ENCODE measurements around the gene ATP1A3. TPM values are rescaled to one million over a fixed set of nuclear protein-coding genes. Genes with fewer than 3 reads are reported as not detected.

Gene ATP1A3
- total and polyA plus RNA-seq, 2 of the 13 experiments (the other 11 are each of a cell fraction or from before 2014, with no cell fraction given), result 0.01 to 0.04 TPM

GRCh38 chr19:41990615-41991014 is 3.4 kb downstream of the ATP1A3 start:
- no peaks in the 10 kb centered on the region for H3K79me2 ChIP-seq (ENCODE audit: insufficient read depth, low read length)
- WGBS (ENCODE audit: low lambda C conversion rate), result 37% methylated on average over 2 of the region's 2 CpGs
- ChIA-PET POLR2A (no interaction called here), CTCF (ENCODE audit: low intra/inter-chr PET ratio, low total read pairs) (no interaction called here)
- FAIRE-seq (no peak), ATAC-seq (no peak), DNase-seq (ENCODE audit: low spot score) (no peak)
- H3K36me3 ChIP-seq (replicated peaks in 1 of 2; ENCODE audit: control insufficient read depth in 1 of 2, insufficient read depth in 2 of 2, low read length in 2 of 2), result no peaks in the 10 kb centered on the region
- no peaks in the 10 kb centered on the region for H4K20me1 ChIP-seq (ENCODE audit: insufficient read depth, low read length)
- H3K4me2 ChIP-seq (ENCODE audit: low read depth, low read length), result no peak overlapping the region
- no peak overlapping the region for H2AFZ ChIP-seq (ENCODE audit: low read length)
- no peak overlapping the region for H3K27ac ChIP-seq (ENCODE audit: extremely low read length, insufficient read depth, low read length)
- BruUV-seq (replicated peaks), result no TSS peak
- in situ Hi-C loops (cut with HindIII; ENCODE audit: extremely low pct_ligation_motif_present, low pct_unique_long_range_greater_than_20kb) (no loop called here), intact Hi-C loops (cut with micrococcal nuclease; ENCODE audit: unreplicated experiment) (no loop called here)
- H3K9ac ChIP-seq (ENCODE audit: insufficient read depth, low read depth, low read length), result no peak overlapping the region
- H3K27me3 ChIP-seq (ENCODE audit: control insufficient read depth in 1 of 2, insufficient read depth in 2 of 2, low read length in 2 of 2), result peaks cover 8 to 52% of the 10 kb centered on the region in 2 experiments; a peak in 4 of 5 replicates
- no peak overlapping the region for H3K4me3 ChIP-seq (replicated peaks in 1 of 3; ENCODE audit: insufficient read depth in 1 of 3, low read depth in 2 of 3, low read length in 3 of 3)
- TF ChIP-seq HIC2 (CRISPR knock-in tag; IDR thresholded peaks at IDR 0.05; ENCODE audit: low read depth), result no peak
- TF ChIP-seq ZNF101 (CRISPR knock-in tag; IDR thresholded peaks at IDR 0.05; ENCODE audit: borderline replicate concordance, low read depth), result no peak
- no peak for TF ChIP-seq ZNF792 (CRISPR knock-in tag; IDR thresholded peaks at IDR 0.05)
- no peak for TF ChIP-seq ZNF512 (CRISPR knock-in tag; IDR thresholded peaks at IDR 0.05)
- no peak for TF ChIP-seq MLX (CRISPR knock-in tag; IDR thresholded peaks at IDR 0.05)
- TF ChIP-seq YEATS4 (CRISPR knock-in tag; IDR thresholded peaks at IDR 0.05; ENCODE audit: borderline replicate concordance), result no peak
- TF ChIP-seq MAFK (conservative IDR thresholded peaks at IDR 0.05 in 1 of 2, IDR thresholded peaks at IDR 0.05 in 1 of 2; ENCODE audit: low read length in 2 of 2), result no peak
- no peak for TF ChIP-seq ZNF383 (CRISPR knock-in tag; IDR thresholded peaks at IDR 0.05; ENCODE audit: borderline replicate concordance)
- no peaks in the 10 kb centered on the region for H3K9me3 ChIP-seq (ENCODE audit: low read length)
- no peaks in the 10 kb centered on the region for H3K4me1 ChIP-seq (ENCODE audit: insufficient read depth, low read length)

Measured in HepG2 (cell line).